HG02588 (cell line): ENCODE results near the gene PYCR2.

Experiments used
- ATAC-seq: cut with Tn5 transposase; IDR thresholded peaks from one replicate; pipeline ENCODE4 v1.9.1; 2021; ENCODE audit warnings: mild to moderate bottlenecking, moderate library complexity; ENCODE audit not compliant: unreplicated experiment

PYCR2 gene

GRCh38 chr1:225921734-225922709 lies 2.0 kb downstream of the PYCR2 start:
- no peak for ATAC-seq

- no peak for ATAC-seq
Measured at GRCh38 chr1:225919906-225920305, 4.1 kb downstream of the PYCR2 start.

GRCh38 chr1:225918280-225918679 lies 5.8 kb downstream of the PYCR2 start:
- ATAC-seq, result no peak

DNA sequence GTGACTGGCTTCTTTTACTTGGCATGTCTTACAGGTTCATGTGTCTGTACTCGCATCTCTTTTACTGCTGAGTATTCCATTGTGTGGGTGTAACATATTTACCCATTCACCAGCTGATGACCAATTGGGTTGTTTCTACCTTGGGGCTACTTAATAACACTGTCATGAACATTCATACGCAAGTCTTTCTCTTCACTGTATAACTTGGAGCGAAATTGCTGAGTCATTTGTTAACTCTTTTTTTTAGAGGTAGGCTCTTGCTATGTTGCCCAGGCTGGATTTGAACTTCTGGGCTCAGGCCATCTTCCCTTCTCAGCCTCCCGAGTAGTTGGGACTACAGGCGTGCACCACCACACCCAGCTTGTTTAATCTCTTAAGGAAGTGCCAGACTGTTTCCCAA lies 6.5 kb downstream of the PYCR2 start:
- ATAC-seq, result no peak

DNA sequence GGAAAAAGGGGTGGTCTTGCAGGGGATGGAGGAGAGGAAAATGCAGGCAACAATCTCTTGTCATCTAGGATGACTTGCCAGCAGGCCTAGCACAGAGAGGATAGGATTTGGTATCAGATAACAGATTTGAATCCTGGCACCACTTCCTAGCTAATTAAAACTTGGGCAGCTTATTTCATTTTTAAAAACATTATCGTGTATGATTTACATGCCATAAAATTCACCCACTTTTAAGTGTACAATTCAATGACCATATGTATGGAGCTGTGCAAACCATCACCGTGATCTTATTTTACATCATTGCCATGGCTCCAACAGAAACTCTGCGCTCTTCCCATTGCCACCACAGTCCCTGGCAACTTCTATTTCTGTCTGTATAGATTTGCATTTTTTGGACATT lies 6.9 kb downstream of the PYCR2 start:
- no peak for ATAC-seq

- ATAC-seq, result no peak
Measured at GRCh38 chr1:225915538-225915991, 8.5 kb downstream of the PYCR2 start.

DNA sequence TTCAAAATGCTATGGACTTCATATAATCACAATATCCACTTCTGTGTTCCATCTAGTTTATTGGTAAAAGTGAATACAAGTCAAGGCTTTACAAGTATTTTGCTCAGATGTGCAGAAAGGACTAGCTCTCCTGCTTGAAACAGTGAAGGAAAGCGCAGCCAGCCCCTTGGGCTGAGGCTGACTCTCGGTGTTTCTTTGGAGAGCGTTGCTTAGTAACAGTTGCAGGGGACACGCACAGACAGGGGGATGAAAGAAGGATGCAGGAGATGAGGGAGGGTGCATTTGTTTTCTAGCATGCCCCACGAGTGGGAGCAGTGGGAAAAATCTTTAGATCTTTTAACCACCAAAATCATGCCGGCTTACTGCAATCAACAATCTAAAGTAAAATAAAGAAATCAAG lies 9.1 kb downstream of the PYCR2 start:
- ATAC-seq, result no peak

GRCh38 chr1:225914391-225914790 lies 9.7 kb downstream of the PYCR2 start:
- ATAC-seq, result no peak

DNA sequence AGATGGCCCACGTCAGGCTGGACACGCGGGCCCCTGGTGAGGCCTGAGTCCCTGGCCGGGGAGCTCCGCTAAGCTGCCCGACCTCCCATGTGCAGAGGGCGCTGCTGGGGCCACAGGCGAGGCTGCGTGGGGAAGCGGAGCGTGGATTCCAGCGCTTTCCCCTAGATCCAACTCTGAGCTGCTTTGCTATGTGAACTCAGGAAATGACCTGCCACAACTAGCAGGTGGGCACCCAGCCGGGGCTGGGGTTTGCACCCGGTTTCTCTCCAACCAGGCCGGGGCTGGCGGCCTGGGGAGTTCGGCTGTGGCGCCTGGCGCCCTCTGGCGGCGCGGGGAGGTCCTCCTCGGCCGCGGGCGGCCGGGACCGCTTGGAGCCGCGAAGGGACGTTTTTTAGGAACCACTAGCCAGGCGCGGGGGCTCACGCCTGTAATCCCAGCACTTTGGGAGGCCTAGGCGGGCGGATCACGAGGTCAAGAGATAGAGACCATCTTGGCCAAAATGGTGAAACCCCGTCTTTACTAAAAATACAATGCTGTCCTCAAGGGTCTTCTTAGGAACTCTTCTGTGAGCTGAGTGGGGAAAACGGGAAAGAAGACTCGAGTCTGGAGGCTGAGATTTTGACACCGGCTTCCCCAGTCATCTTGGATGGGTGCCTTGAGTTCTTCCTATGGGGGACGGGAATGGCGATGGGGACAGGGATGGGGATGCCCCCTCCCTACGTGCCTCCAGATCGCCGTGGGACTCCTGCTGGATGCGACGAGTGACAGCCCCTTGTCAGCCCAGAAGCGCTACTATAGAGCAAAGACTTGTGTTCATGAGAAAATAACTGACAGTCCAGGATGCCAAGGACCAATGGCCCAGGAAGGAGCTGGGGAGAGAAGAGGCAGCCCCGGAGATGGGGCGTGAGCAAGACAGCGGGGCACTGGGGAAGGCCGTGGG lies 12.6 kb downstream of the PYCR2 start:
- no peak for ATAC-seq

- ATAC-seq, result no peak
Measured at GRCh38 chr1:225909477-225909876, 14.6 kb downstream of the PYCR2 start.

- no peak for ATAC-seq
Measured at GRCh38 chr1:225908773-225909172, 15.3 kb downstream of the PYCR2 start.

- no peak for ATAC-seq
Measured at GRCh38 chr1:225908013-225908640, 15.9 kb downstream of the PYCR2 start.

- no peak for ATAC-seq
Measured at GRCh38 chr1:225907341-225907740, 16.7 kb downstream of the PYCR2 start.

DNA sequence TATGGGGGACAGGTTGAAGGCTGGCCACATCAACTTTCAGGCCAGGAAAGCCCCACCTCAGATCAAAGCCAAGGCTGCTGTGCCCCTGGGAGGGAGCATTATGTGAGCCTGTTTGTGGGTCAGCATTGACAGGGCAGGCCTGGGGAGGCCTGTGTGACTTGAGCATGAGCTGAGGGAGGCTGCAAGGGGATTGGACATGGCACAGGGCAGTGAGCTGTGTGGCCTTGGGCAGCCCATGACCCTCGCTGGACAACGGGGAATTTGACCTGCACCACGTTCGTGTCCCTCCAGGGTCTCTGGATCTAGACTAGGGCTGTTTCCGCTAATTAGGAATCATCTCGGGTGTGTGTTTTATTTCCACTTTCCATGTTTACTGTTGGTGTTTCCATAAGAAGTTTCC lies 17.6 kb downstream of the PYCR2 start:
- no peak for ATAC-seq

GRCh38 chr1:225903623-225904022 lies 20.4 kb downstream of the PYCR2 start:
- no peak for ATAC-seq

- no peak for ATAC-seq
Measured at GRCh38 chr1:225899044-225899925, 24.8 kb downstream of the PYCR2 start.

- no peak for ATAC-seq
Measured at GRCh38 chr1:225897595-225898514, 26.2 kb downstream of the PYCR2 start.

DNA sequence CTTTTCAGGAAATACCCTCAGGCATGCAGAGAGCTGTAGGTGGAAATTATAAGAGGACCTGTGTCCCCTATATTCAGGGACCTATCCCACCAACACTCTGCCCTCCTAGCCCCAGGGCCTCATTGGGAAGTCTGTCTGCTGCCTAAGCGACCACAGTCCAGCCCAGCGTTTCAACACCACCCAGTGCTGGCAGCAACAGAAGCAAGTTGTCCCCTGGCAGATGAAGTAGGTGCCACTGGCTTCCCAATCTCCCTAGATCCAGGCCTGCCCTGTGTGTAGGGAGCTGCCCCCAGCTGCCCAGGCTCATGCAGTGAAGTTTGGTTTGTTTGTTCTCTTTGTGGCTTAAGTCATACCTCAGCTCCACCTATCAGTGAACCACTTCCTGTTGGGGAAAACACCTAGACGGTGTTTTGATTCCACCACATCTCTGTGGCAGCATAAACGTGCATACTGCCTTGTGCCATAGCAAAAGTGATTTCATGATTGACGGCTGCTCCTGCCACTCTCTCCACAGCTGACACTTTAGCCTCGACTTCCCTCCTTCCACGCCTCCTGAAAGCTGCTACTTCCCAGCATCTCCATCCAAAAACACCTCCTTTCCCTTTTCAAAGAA lies 27.0 kb downstream of the PYCR2 start:
- peak; percentile 100 for ATAC-seq

- ATAC-seq, result no peak
Measured at GRCh38 chr1:225896494-225896893, 27.6 kb downstream of the PYCR2 start.
